Stimulated activated CD4-positive, alpha-beta T cell treated with anti-CD3 and anti-CD28 coated beads, Interleukin-1b, Interleukin-23, amount 100 ng/mL, for 4 hours (primary cell): ENCODE measurements around the gene OR51B5.
"Not testable (repeated sequence)": the region's sequence is repeated elsewhere in the genome, so short reads cannot be mapped to it uniquely, and the experiment has no call there.

ENCODE experiments used
- DNase-seq, 2 donors: peaks; one replicate each; pipeline ENCODE4 v3.0.0-alpha.2; 2020; ENCODE audit warnings: low read depth in 2 of 2

Gene OR51B5, protein sequence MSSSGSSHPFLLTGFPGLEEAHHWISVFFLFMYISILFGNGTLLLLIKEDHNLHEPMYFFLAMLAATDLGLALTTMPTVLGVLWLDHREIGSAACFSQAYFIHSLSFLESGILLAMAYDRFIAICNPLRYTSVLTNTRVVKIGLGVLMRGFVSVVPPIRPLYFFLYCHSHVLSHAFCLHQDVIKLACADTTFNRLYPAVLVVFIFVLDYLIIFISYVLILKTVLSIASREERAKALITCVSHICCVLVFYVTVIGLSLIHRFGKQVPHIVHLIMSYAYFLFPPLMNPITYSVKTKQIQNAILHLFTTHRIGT

GRCh38 chr11:5343474-5344335 is at the start of gene OR51B5:
OR51B5 (minus strand) TSS chr11:5343524; CDS start chr11:5343524, 0 bp downstream.
- DNase-seq: no peak

DNA sequence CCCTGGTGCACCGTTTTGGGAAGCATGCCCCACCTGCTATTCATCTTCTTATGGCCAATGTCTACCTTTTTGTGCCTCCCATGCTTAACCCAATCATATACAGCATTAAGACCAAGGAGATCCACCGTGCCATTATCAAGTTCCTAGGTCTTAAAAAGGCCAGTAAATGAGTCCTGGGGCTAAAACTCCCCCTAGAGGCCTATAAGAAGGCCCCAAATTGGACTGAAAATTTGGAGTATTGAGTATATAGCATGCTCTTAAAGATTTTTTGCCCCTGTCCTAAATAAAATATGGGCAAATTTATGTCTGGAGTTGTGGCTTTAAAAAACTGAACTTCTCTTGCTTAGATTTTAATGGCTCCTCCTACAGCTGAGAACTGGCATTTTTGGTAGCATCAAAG is 46.9 kb upstream of the OR51B5 start:
- no peak for DNase-seq

DNA sequence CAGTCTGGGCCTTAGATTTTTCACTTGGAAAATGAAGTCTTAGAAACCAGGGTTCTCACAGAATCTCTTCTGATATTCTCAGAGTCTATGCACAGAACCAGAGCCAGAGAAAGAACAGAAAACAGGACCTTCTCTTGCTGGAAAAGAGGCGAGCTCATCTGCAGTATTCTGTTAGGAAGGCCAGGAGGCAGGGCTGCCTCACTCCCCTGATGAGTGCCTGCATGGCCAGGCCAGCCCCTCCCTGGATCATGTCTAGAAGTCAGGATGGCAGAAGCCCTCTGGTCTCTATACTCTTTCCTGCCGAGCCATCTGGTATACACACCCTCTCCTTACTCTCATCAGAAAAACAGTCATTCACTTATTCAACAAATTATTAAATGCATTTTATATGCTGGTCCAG is 41.0 kb upstream of the OR51B5 start:
- no peak for DNase-seq

GRCh38 chr11:5383576-5383975 is 40.3 kb upstream of the OR51B5 start, which contains the start of gene OR51M1:
OR51M1 (plus strand) TSS chr11:5383812; CDS start chr11:5389399, 5,587 bp downstream.
- DNase-seq: no peak

GRCh38 chr11:5380740-5381342 is 37.5 kb upstream of the OR51B5 start:
- DNase-seq: no peak

DNA sequence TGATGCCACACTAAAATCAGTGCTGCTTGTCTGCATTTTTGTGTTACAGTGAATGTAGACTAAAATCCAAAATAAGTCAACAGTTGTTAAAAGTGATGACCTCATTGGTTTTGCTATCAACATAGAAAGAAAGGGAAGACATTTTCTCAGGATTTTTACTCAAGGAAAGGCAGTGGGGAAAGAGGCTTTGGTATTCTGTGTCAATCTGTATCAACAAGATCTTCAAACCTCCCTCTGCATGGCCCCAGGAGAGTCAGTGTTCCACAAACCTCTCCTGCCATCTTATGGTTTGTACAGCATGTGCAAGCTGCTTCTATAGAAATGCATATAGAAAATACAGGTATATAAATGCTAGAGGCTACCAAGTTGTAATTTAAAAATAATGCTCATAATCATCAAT is 26.5 kb upstream of the OR51B5 start:
- no peak for DNase-seq

GRCh38 chr11:5368502-5369043 is 25.2 kb upstream of the OR51B5 start:
- no peak for DNase-seq

DNA sequence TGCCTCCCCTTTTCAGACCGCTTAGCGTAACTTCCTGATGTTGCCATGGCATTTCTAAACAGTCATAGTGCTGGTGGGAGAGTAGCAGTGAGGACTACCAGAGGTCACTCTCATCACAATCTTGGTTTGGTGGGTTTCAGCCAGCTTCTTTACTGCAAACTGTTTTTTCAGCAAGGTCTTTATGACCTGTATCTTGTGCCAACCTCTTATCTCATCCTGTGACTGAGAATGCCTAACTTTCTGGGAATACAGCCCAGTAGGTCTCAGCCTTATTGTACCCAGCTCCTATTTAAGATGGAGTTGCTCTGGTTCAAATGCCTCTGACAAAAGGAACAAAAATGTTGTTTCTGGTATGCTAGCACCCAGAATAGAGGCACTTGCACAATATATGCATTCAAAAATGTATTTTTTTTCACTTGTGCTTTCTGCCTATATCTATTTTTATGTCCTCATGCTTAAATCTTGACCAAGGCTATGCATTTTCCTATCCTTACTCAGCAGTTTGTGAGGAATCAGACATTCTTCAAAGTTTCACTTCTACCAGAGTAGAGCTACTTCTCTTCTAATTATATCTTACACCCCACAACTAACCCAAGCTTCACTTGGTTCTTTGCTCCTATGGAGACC is 24.2 kb upstream of the OR51B5 start:
- no peak for DNase-seq

GRCh38 chr11:5366856-5367255 is 23.5 kb upstream of the OR51B5 start:
- DNase-seq: no peak

DNA sequence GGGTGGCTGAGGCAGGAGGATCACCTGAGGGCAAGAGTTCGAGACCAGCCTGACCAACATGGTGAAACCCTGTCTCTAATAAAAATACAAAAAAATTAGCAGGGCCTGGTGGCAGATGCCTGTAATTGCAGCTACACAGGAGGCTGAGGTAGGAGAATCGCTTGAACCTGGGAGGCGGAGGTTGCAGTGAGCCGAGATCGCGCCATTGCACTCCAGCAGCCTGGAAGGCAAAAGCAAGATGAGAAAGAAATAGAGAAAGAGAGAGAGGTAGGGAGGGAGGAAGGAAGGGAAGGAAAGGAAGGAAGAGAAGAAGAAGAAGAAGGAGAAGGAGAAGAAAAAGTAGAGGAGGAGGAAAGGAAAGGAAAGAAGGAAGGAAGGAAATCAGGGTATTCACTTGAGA is 23.0 kb upstream of the OR51B5 start:
- not testable (repeated sequence) for DNase-seq

DNA sequence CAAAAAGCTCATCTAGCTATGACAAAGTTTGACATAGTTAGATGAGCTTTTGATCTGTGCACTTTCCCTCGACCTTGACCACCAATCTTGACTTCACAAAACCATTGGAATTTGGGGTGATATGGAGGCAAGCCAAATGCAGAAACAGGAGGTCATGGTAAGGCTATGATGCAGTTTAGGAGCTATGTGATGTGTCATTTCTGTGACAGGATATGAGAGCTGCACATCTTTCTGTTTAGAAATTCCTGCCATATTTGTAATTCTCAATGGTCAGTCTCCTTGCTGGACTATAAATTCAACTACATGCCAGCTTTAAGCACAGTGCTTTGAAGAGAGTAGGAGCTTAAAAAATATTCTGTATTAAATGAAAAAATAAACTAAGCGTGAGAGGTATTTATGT is 20.9 kb upstream of the OR51B5 start:
- DNase-seq: no peak

GRCh38 chr11:5363679-5364078 is 20.4 kb upstream of the OR51B5 start:
- no peak for DNase-seq

DNA sequence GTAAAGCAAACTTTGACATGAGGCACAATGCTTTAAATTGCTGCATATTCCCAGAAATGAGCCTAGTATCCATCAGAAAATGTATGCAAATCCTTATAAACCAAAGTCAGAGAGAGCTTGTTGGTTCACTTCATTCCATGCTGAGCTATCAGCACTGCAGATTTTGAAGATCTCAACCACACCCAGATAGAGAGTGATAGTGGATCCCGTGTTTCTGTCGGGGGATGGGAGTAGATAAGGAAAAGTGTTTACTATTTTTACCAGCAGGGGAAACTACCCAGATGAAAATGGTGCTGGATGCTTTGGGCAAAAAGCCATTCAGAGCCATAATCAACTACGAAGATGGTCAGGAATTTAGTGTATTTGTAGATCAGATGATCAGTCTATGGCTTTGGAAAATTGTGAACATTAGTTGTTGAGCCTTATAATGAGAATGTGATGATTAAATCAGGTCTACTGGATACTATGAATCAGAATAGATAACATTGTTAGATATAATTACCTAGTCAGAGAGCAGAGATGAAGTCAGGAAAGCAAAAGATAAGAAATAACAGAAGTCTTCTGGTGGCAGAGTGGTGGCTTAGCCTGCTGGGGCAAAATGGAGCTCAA is 18.8 kb upstream of the OR51B5 start:
- no peak for DNase-seq

DNA sequence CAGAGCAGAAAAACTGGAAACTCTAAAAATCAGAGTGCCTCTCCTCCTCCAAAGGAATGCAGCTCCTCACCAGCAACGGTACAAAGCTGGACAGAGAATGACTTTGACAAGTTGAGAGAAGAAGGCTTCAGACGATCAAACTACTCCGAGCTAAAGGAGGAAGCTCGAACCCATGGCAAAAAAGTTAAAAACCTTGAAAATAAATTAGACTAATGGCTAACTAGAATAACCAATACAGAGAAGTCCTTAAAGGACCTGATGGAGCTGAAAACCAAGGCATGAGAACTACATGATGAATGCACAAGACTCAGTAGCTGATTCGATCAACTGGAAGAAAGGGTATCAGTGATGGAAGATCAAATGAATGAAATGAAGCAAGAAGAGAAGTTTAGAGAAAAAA is 12.7 kb upstream of the OR51B5 start:
- not testable (repeated sequence) for DNase-seq

GRCh38 chr11:5351208-5351607 is 7.9 kb upstream of the OR51B5 start, which contains the start of gene OR51B6:
OR51B6 (plus strand) TSS chr11:5351508; CDS start chr11:5351508, 0 bp downstream.
- no peak for DNase-seq

- DNase-seq: no peak
Measured at GRCh38 chr11:5349550-5349949, 6.2 kb upstream of the OR51B5 start.

DNA sequence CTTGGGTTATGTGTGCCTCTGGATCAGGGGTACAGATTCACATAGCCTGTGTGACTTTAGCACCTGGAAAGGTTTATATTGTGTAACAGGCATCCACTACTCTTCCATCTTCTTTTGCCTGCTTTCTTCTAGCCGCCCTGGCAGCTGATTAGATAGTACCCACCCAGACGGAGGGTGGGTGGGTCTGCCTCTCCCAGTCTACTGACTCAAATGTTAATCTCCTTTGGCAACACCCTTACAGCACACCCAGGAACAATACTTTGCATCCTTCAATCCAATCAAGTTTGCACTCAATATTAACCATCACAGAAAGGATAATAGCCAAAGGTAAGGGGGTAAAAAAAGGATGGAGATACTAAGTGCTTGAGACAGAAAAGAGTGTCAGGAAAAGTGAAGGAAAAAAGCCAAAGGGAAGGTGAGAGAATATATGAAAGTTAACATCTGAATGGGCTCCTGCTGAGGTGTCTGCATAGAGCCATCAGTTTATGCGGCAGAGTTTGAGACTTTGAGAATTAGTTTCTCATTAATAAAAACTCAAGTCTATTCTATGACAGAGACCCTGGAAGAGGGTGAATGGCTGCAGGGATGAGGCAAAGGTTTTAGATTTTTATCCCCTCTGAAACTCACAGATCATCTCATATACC is 5.3 kb upstream of the OR51B5 start:
- no peak for DNase-seq

DNA sequence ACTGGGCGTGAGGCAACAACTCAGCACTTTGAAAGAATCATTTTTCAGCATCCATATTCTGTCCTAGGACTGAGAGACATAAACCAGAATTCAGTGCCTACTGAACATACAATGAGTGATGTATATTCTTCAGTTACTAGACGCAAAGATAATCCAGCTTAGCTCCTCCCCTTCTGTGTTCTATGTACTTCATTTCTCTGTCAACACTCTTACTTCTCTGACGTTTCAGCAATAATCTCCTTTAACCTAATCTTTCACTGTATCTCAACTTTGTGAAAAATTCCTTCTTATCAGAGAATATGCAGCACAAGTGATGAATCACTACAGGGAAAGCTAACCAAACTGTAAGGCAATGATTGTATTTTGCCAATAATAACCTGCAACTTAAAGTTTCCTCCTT is 2.5 kb upstream of the OR51B5 start:
- DNase-seq: no peak

GRCh38 chr11:5339771-5340322 is 3.5 kb downstream of the OR51B5 start:
- DNase-seq: no peak

DNA sequence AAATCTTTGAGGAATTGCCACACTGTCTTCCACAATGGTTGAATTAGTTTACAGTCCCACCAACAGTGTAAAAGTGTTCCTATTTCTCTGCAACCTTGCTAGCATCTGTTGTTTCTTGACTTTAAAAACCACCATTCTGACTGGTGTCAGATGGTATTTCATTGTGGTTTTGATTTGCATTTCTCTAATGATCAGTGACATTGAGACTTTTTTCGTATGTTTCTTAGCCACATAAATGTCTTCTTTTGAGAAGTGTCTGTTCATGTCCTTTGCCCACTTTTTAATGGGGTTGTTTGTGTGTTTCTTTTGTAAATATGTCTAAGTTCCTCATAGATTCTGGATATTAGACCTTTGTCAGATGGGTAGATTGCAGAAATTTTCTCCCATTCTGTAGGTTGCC is 6.1 kb downstream of the OR51B5 start:
- not testable (repeated sequence) for DNase-seq
